Activated T-cell treated with anti-CD3 and anti-CD28 coated beads, Interleukin-2, amount 50 U/mL, for 48 hours (primary cell): Measurements from ENCODE around the gene SPRR5.

Experiments
- DNase-seq, 2 experiments: peaks; one replicate each; pipeline ENCODE4 v3.0.0-alpha.2; 2020

SPRR5 gene

GRCh38 chr1:152946651-152947256, at the start of gene SPRR5:
Gene SPRR5 (plus strand): TSS chr1:152947206. CDS start chr1:152948555, 1,349 bp downstream.
- no peak for DNase-seq

GRCh38 chr1:152899027-152899426, 48.0 kb upstream of the SPRR5 start:
- DNase-seq: no peak

GRCh38 chr1:152899883-152900282, 47.1 kb upstream of the SPRR5 start:
- no peak for DNase-seq

GRCh38 chr1:152901631-152902030, 45.4 kb upstream of the SPRR5 start:
- no peak for DNase-seq

- no peak for DNase-seq
Measured at GRCh38 chr1:152902636-152903035, 44.4 kb upstream of the SPRR5 start.

- DNase-seq: no peak
Measured at GRCh38 chr1:152904688-152905440, 42.1 kb upstream of the SPRR5 start.

- no peak for DNase-seq
Measured at GRCh38 chr1:152906023-152906565, 40.9 kb upstream of the SPRR5 start.

GRCh38 chr1:152907686-152908601, 39.1 kb upstream of the SPRR5 start, which contains the start of gene IVL:
Gene IVL (plus strand): TSS chr1:152908546. CDS start chr1:152909798, 1,252 bp downstream.
- no peak for DNase-seq

- DNase-seq: no peak
Measured at GRCh38 chr1:152909206-152909605, 37.8 kb upstream of the SPRR5 start.

GRCh38 chr1:152912471-152912870, 34.5 kb upstream of the SPRR5 start:
- DNase-seq: no peak

GRCh38 chr1:152912900-152913299, 34.1 kb upstream of the SPRR5 start:
- no peak for DNase-seq

- DNase-seq: no peak
Measured at GRCh38 chr1:152917794-152918193, 29.2 kb upstream of the SPRR5 start.

GRCh38 chr1:152919071-152919470, 27.9 kb upstream of the SPRR5 start:
- DNase-seq: no peak

GRCh38 chr1:152924191-152924590, 22.8 kb upstream of the SPRR5 start:
- DNase-seq: no peak

- DNase-seq: no peak
Measured at GRCh38 chr1:152926091-152926490, 20.9 kb upstream of the SPRR5 start.

GRCh38 chr1:152928671-152929070, 18.3 kb upstream of the SPRR5 start:
- DNase-seq: no peak

GRCh38 chr1:152932170-152932811, 14.7 kb upstream of the SPRR5 start:
- no peak for DNase-seq

GRCh38 chr1:152933196-152933595, 13.8 kb upstream of the SPRR5 start:
- DNase-seq: no peak

GRCh38 chr1:152940614-152941013, 6.4 kb upstream of the SPRR5 start:
- DNase-seq: no peak

GRCh38 chr1:152941037-152941711, 5.8 kb upstream of the SPRR5 start:
- no peak for DNase-seq

GRCh38 chr1:152942161-152942560, 4.8 kb upstream of the SPRR5 start:
- no peak for DNase-seq

GRCh38 chr1:152946248-152946647, 758 bp upstream of the SPRR5 start:
- DNase-seq: no peak
